ENCODE results near the gene PAK1IP1.
"Not testable (repeated sequence)": the region's sequence is repeated elsewhere in the genome, so short reads cannot be mapped to it uniquely, and the experiment has no call there.

The PAK1IP1 gene

DNA sequence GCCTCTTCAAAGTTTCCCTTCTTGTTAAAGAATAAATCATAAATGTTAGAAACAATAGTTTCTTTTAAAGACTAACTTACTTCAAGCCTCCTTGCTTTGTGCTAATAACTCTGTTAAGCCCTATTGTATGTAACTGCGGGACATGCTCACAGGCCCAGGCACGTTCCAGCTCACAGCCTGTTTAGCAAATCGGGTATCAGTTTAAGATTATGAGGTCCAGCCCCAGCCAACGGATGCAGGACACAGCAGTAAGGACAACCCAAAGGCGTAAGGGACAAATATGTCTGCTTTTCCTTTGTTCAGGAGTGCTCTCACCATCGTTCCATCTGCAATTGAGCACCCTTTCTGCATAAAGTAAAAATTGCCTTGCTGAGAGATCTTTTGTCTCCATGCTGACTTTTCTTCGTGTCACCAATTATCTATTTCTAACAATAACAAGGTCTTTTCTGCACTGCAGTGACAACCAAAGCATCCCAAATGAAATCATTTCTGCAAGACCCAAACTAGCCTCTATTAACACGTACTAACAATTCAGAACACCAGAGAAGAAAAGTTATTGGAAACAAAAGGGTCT is 1.7 kb upstream of the PAK1IP1 start:
- no peak for DNase-seq (ENCODE audit: low spot score)

DNA sequence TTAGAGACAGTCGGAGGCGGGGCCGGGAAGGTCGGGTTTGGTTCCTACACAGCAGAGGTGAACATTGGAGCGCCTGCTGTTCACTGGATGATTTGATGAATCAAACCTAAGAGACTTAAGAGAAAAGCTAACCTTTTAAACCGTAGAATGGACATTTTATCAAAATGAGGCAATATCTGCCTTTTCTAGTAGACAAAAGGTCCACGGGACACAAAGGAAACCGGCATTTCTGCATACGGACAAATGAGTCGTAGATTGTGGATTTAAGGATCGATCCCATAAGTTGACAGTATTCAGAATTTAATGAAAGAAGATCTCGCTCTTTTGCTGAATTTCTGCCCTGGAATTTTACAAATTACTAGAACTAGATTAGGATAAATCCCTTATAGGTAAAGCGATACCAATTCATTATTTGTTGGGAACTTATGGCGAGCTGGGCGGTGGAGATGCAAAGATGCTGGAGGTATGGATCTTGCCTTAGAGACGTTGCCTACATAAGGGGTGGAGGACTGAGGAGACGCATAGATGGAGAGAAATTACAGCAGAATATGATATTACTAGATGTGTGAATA is 400 bp downstream of the PAK1IP1 start:
- DNase-seq (ENCODE audit: low spot score), result no peak

DNA sequence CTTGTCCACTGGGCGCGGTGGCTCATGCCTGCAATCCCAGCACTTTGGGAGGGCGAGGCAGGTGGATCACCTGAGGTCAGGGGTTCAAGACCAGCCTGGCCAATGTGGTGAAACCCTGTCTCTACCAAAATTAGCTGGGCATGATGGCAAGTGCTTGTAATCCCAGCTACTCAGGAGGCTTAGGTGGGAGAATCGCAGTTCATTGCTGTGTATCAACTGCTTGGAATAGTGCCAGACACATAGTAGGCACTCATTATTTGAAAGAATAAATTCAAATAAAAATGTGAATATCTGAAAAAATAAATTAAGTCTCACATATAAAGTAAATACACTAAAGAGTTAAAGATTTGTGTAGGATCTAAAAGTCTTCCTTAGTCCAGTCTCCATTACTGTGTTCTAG is 1.9 kb downstream of the PAK1IP1 start:
- no peak for DNase-seq (ENCODE audit: low spot score)

DNA sequence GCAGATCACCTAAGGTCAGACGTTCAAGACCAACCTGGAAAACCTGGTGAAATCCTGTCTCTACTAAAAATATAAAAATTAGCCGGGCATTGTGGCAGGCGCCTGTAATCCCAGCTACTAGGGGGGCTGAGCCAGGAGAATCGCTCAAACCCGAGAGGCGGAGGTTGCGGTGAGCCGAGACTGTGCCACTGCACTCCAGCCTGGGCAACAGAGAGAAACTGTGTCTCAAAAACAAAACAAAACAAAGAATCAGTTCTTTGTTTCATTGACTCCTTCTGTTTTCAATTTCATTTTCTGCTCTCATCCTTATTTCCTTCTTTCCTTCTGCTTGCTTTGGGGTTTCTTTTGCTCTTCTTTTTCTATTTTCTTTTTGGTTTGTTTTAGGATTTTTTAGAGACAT is 19.2 kb downstream of the PAK1IP1 start:
- DNase-seq (ENCODE audit: low spot score), result no peak

DNA sequence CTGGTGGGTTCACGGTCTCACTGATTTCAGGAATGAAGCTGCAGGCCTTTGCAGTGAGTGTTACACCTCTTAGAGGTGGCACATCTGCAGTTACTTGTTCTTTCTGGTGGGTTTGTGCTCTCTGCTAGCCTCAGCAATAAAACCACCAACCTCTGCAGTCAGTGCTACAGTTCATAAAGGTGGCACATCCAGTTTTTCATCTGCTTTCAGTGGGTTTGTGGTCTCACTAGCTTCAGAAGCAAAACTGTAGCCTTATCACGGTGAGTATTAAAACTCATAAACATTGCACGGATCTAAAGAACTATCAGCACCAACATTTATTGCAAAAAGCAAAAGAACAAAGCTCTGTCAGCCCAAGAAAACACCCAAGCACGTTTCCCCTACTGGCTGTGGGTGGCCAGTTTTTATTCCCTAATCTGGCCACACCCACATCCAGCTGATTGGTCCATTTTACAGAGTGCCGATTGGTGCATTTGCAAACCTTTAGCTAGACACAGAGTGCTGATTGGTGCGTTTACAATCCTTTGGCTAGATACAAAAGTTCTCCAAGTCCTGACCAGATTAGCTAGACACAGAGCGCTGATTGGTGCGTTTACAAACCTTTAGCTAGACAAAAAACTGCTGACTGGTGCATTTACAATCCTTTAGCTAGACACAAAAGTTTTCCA is 24.7 kb downstream of the PAK1IP1 start:
- DNase-seq (ENCODE audit: low spot score), result peak; percentile 34

DNA sequence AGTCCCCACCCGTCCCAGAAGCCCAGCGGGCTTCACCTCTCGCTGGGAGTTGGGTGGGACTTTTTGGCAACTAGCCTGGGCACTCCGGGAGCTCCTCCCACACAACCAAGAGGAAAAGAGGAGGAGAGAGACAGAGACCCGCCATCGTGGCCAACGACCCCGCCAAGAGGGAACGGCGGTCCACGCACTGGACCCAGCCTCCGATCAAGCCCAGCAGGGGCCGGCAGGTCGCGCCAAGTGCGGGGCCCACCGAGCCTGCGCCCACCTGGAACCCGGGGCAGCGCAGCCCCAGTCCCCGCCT is 25.1 kb downstream of the PAK1IP1 start:
- DNase-seq (ENCODE audit: low spot score), result no peak

DNA sequence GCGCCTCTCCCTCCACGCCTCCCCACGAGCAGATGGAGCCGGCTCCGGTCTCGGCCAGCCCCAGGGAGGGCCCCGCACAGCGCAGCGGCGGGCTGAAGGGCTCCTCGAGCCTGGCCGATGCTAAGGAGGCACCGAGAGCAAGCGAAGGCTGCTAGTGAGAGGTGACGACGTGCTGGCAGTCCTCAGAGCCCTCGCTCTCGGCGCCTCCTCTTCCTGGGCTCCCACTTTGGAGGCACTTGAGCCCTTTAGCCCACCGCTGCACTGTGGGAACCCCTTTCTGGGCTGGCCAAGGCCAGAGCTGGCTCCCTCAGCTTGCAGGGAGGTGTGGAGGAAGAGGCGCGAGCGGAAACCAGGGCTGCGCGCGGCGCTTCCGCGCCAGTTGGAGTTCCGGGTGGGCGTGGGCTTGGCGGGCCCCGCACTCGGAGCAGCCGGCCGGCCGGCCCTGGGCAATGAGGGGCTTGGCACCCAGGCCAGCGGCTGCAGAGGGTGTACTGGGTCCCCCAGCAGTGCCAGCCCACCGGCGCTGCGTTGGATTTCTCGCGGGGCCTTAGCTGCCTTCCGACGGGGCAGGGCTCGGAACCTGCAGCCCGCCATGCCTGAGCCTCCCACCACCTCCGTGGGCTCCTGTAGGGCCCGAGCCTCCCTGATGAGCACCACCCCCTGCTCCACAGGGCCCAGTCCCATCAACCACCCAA is 25.6 kb downstream of the PAK1IP1 start:
- DNase-seq (ENCODE audit: low spot score), result no peak

DNA sequence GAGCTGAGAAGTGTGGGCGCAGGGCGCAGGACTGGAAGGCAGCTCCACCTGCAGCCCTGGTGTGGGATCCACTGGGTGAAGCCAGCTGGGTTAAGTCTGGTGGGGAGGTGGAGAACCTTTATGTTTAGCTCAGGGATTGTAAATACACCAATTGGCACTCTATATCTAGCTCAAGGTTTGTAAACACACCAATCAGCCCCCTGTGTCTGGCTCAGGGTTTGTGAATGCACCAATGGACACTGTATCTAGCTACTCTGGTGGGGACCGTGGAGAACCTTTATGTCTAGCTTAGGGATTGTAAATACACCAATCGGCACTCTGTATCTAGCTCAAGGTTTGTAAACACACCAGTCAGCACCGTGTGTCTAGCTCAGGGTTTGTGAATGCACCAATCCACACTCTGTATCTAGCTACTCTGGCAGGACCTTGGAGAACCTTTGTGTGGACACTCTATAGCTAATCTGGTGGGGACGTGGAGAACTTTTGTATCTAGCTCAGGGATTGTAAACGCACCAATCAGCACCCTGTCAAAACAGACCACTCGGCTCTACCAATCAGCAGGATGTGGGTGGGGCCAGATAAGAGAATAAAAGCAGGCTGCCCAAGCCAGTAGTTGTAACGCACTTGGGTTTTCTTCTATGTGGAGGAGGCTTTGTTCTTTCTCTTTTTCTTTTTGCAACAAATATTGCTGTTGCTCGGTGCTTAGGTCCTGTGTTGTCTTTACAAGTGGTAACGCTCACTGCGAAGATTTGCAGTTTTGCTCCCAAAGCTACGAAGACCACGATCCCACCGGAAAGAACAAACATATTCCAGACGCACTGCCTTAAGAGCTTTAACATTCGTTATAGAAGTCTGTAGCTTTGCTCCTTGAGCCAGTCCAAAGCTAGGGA is 26.4 kb downstream of the PAK1IP1 start:
- not testable (repeated sequence) for DNase-seq (ENCODE audit: low spot score)

DNA sequence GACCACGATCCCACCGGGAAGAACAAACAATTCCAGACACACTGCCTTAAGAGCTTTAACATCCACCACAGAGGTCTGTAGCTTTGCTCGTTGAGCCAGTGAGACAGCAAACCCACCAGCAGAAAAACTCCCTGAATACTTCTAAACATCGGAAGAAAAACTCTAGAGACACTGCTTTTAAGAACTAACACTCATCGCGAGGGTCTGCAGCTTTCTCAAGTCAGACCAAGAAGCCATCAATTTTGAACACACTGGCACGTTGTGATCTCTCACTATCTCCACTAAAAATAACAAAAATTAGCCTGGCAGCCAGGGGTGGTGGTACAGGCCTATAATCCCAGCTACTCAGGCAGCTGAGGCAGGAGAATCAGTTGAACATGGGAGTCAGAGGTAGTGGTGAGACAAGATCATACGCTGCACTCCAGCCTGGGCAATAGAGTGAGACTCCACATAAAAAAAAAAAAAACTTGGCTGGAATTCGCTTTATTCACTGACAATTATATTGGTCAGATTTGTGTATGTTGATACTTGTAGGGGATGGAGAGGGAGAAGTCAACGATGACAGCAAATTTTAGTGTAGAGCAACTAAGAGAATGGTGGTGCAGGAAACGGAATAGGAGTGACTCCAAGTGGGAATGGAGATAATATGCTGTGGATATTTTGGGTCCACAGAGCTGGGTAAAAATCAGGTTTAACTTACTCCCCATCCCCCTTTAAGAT is 27.2 kb downstream of the PAK1IP1 start:
- DNase-seq (ENCODE audit: low spot score), result no peak

DNA sequence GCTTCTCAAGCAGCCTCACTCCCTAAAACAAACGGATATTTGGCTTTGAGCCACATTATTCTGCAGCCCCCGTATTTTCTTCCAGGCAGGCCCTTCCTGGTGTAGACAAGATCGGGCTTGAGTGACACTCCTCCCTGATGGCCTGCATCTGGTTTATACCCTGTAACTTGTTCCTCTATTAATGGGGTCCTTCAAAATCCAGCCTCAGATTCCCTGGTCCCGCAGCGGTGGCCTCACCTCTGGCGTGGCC is 27.7 kb downstream of the PAK1IP1 start:
- no peak for DNase-seq (ENCODE audit: low spot score)

DNA sequence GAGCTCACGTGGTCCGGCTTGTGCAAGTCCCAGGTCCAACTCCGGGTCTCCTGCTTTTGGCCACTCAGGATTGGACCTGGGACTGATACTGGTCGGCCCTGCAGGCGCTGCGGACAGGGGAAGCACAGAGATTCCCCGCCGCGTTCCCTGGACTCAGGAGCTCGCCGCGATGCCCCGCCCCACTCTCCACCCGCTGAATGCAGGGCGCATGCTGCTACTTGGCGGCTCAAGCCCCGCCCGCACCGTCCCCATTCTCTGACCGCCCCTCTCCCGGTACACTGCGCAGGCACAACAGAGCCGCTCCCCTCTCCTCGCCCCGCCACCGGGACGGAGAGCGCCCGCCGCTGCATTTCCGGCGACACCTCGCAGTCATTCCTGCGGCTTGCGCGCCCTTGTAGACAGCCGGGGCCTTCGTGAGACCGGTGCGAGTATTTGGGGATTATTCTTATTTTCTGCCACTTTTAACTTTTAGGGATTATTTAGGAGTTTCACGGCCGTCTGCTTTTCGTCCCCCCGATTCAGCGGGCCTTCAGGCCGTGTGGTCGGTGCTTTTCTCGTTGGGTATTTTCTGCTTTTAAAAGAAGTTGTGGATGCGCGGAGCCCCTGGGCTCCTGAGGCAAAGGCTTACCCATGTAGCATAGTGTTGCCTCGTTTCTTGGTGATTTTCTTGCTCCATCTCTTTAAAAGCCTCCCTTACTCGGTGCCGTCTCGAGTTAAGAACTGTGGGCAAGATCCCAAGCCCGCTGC is 28.2 kb downstream of the PAK1IP1 start, which contains the start of gene TMEM14C:
TMEM14C (plus strand) TSS at position 251 of the 747 bp plus-strand sequence. CDS start 1,544 bp downstream, outside the sequence.
- DNase-seq (ENCODE audit: low spot score), result peak; percentile 86

DNA sequence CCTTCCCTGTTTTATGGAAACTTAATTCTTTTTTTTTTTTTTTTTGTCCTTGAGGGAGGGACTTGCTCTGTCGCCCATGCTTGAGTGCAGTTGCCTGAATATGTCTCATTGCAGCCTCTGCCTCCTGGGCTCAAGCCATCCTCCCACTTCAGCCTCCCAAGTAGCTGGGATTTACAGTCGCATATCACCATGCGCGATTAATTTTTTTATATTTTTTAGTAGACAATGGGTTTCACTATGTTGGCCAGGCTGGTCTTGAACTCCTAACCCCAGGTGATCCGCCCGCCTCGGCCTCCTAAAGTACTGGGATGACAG is 28.8 kb downstream of the PAK1IP1 start:
- DNase-seq (ENCODE audit: low spot score), result no peak

DNA sequence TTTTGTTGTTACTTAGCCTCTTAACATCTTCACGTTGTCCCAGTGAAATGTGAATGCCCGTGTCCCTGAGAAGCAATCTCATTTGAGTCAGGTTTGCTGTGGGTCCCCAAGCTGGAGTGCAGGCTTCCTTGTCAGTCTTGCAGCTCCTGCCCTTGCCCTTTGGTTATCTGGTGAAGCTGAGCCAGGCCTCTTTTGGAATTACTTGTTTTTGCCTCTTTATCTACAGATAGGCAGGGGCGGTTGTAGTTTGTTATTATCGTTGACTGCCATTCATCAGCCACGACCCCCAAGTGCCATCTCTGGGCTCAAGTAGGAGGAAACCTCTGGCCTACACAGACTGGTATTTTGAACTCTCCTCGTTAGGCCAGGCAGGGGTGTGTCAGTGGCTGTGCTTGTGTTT is 30.3 kb downstream of the PAK1IP1 start:
- peak; percentile 58 for DNase-seq (ENCODE audit: low spot score)

DNA sequence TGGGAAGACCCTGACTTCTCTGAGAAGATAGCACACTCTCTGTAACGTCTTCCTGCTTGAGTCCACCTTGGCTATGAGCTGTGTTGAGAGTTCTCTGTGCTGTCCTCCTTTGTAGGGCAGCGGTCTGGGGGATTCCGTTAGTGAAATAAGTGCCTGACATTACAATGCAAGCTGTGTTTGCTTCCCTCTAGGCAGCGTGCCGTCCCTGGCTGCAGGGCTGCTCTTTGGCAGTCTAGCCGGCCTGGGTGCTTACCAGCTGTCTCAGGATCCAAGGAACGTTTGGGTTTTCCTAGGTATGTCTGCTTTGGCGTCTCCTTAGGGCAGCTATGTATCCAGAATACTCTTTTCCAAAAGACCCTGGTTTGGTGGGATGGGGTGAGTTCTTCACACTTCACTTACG is 30.9 kb downstream of the PAK1IP1 start:
- DNase-seq (ENCODE audit: low spot score), result no peak

DNA sequence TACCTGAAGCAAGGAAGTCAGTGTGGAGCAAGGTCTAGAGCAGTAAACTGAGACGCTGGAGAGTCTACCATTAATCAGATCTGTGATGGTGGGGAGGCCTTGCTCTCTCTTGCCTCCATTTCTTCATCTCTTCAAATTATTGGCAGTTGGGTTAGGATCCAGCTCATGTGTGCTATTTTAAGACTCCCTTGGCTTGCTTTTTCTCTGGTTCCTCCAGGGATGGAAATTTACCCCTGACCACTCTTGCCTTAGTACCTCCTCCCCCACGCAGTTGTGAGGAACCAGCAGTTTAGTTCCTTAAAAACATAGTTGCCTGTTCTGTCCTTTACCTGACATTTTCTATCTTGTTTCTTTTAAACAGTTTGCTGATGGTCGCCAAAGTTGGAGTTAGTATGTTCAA is 35.5 kb downstream of the PAK1IP1 start:
- DNase-seq (ENCODE audit: low spot score), result no peak

DNA sequence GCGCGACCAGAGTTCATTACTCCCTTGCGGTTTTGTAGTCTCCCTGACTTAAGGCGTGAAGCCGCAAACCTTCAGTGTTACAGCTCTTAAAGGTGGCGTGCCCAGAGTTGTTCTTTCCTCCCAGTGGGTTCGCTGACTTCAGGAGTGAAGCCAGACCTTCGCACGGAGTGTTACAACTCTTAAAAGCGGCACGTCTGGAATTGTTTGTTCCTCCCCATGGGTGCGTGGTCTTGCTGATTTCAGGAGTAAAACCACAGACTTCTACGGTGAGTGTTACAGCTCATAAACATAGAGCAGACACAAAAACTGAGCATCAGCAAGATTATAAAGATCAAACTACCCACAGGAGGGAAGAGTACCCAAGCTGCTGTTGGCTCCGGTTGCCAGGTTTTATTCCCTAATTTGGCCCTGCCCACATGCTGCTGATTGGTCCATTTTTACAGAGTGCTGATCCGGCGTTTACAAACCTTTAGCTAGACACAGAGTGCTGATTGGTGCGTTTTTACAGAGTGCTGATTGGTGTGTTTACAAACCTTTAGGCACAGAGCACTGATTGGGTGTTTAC is 38.5 kb downstream of the PAK1IP1 start:
- DNase-seq (ENCODE audit: low spot score), result no peak

DNA sequence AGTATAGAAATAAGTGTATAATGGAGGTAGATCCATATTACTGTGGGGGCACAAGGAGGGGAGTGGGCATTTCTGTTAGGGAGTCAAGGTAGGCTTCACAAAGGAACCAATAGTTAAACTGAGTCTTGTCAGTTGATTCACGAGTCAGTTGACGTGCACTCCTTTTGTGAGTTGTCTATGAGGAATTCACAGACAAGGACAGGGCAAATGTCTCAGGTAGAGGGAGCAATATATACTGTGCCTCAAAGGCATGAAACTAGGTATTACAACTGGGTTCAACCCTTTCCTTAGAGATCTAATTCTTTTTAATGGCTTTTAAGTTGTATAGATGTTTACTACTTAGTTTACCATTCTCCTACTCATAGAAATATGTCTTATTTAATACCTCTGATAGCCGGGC is 39.1 kb downstream of the PAK1IP1 start:
- DNase-seq (ENCODE audit: low spot score), result no peak

DNA sequence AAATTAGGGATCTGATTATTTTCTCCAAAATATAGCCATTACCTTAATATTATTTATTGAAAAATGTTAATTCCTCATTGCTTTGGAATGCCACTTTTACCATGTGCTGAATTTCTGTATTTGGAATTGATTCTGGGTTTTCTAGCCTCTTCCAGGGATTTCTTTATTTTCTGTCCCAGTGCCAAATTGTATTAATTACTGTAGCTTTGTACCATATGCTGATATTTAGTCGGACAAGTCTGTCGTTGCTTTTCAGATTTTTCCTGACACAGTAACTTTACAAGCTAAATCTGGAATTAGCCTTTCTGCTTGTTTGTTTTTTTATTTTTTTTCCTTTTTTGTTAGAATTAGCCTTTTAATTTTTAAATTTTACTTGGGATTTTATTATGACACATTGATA is 42.0 kb downstream of the PAK1IP1 start:
- DNase-seq (ENCODE audit: low spot score), result no peak

DNA sequence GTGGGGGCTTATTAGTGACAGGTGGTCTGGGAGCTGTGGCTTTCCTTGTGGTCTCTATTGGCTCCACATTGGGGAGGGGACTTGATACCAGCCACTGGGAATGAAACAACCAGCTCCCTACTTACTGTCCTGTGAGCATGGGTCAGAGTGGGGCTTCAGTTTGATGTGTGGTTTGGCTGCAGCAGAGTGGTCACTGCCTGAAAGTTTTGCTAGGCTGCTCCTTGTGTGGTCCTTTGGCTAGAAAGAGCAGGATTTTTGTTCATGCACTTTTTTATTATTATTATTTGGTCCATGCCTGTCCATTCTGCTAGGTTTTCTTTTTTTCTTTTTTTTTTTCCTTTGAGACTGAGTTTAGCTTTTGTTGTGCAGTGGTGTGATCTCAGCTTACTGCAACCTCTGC is 45.3 kb downstream of the PAK1IP1 start:
- DNase-seq (ENCODE audit: low spot score), result no peak

DNA sequence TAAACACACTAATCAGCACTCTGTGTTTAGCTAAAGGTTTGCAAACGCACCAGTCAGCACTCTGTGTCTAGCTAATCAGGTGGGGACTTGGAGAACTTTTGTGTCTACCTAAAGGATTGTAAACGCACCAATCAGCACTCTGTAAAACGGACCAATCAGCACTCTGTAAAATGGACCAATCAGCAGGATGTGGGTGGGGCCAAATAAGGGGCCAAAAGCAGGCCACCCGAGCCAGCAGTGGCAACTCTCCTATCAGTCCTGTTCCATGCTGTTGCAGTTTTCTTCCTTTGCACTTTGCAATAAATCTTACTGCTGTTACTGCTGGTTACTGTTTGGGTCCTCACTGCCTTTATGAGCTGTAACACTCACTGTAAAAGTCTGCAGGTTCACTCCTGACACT is 46.9 kb downstream of the PAK1IP1 start:
- DNase-seq (ENCODE audit: low spot score), result not testable (repeated sequence)

DNA sequence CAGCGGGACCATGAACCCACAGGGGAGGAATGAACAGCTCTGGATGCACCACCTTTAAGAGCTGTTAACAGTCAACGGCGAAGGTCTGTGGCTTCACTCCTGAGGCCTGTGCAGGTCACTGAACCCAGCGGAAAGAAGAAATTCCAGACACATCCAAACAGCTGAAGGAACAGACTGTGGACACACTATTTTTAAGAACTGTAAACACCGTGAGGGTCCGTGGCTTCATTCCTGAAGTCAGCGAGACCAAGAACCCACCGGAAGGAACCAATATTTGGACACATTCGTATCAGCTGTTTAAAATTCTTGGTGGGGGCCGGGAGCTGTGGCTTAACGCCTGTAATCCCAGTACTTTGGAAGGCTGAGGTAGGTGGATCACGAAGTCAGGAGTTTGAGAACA is 47.5 kb downstream of the PAK1IP1 start:
- DNase-seq (ENCODE audit: low spot score), result no peak

All from hematopoietic multipotent progenitor cell treated with erythropoietin and hydrocortisone succinate and interleukin-3 and kit ligand, for 15 days (in vitro differentiated cells).